ENCODE results near the gene PCNX3. TPM values are rescaled to one million over a fixed set of nuclear protein-coding genes. Genes with fewer than 3 reads are reported as not detected.

The PCNX3 gene
- total and polyA plus RNA-seq, 2 donors (not counting 1 experiment from before 2014, with no cell fraction given), result 8.0 to 14.7 TPM

GRCh38 chr11:65622011-65622410, 6.4 kb downstream of the PCNX3 start:
- Histone ChIP-seq H3K27ac (ENCODE audit: insufficient read depth, low read length) (no peak overlapping the region), H3K4me3 (replicated peaks in 1 of 4; ENCODE audit: control extremely low read depth in 1 of 4, insufficient read depth in 1 of 4, low read depth in 3 of 4, low read length in 4 of 4) (no peak overlapping the region), H3K4me2 (ENCODE audit: extremely low read depth, insufficient read depth, low read length) (no peak overlapping the region), H3K79me2 (ENCODE audit: control insufficient read depth, insufficient read depth, low read length) (peaks cover 11% of the 10 kb centered on the region), H3K4me1 (ENCODE audit: control insufficient read depth, extremely low read depth, insufficient read depth, low read length) (peaks cover under 1% of the 10 kb centered on the region), H4K20me1 (ENCODE audit: control insufficient read depth, extremely low read depth, insufficient read depth, low read length) (no peaks in the 10 kb centered on the region), H2AFZ (ENCODE audit: low read length) (no peak overlapping the region), H3K9ac (ENCODE audit: insufficient read depth, low read length) (no peak overlapping the region), H3K9me3 (ENCODE audit: control insufficient read depth, insufficient read depth, low read depth, low read length) (no peaks in the 10 kb centered on the region), H3K27me3 (ENCODE audit: control insufficient read depth, insufficient read depth, low read length) (no peaks in the 10 kb centered on the region), H3K36me3 (ENCODE audit: control insufficient read depth, insufficient read depth, low read length) (peaks cover 48% of the 10 kb centered on the region)
- DNase-seq (ENCODE audit: low read depth in 2 of 2), result no peak
- TF ChIP-seq EZH2 (IDR thresholded peaks at IDR 0.05; ENCODE audit: low read length, missing control alignments), result no peak
- no peak for TF ChIP-seq CTCF (conservative IDR thresholded peaks at IDR 0.05 in 1 of 2, IDR thresholded peaks at IDR 0.05 in 1 of 2; ENCODE audit: low read depth in 1 of 2, low read length in 2 of 2)

- DNase-seq (ENCODE audit: low read depth in 2 of 2), result no peak
- Histone ChIP-seq H3K9ac (ENCODE audit: insufficient read depth, low read length) (no peak overlapping the region), H3K4me2 (ENCODE audit: extremely low read depth, insufficient read depth, low read length) (no peak overlapping the region), H3K9me3 (ENCODE audit: control insufficient read depth, insufficient read depth, low read depth, low read length) (no peaks in the 10 kb centered on the region), H3K27me3 (ENCODE audit: control insufficient read depth, insufficient read depth, low read length) (no peaks in the 10 kb centered on the region), H3K4me3 (replicated peaks in 1 of 4; ENCODE audit: control extremely low read depth in 1 of 4, insufficient read depth in 1 of 4, low read depth in 3 of 4, low read length in 4 of 4) (no peak overlapping the region), H3K4me1 (ENCODE audit: control insufficient read depth, extremely low read depth, insufficient read depth, low read length) (no peaks in the 10 kb centered on the region), H3K79me2 (ENCODE audit: control insufficient read depth, insufficient read depth, low read length) (peaks cover 2% of the 10 kb centered on the region), H4K20me1 (ENCODE audit: control insufficient read depth, extremely low read depth, insufficient read depth, low read length) (no peaks in the 10 kb centered on the region), H3K36me3 (ENCODE audit: control insufficient read depth, insufficient read depth, low read length) (peaks cover 45% of the 10 kb centered on the region), H3K27ac (ENCODE audit: insufficient read depth, low read length) (no peak overlapping the region), H2AFZ (ENCODE audit: low read length) (no peak overlapping the region)
- no peak for TF ChIP-seq EZH2 (IDR thresholded peaks at IDR 0.05; ENCODE audit: low read length, missing control alignments)
- TF ChIP-seq CTCF (conservative IDR thresholded peaks at IDR 0.05 in 1 of 2, IDR thresholded peaks at IDR 0.05 in 1 of 2; ENCODE audit: low read depth in 1 of 2, low read length in 2 of 2), result no peak
Observed at GRCh38 chr11:65623177-65623576, 7.6 kb downstream of the PCNX3 start.

GRCh38 chr11:65623852-65624616, 8.5 kb downstream of the PCNX3 start:
- no peak overlapping the region for H3K27ac ChIP-seq (ENCODE audit: insufficient read depth, low read length)
- H3K9me3 ChIP-seq (ENCODE audit: control insufficient read depth, insufficient read depth, low read depth, low read length), result no peaks in the 10 kb centered on the region
- no peak overlapping the region for H3K4me2 ChIP-seq (ENCODE audit: extremely low read depth, insufficient read depth, low read length)
- H3K9ac ChIP-seq (ENCODE audit: insufficient read depth, low read length), result no peak overlapping the region
- no peak overlapping the region for H2AFZ ChIP-seq (ENCODE audit: low read length)
- no peak for DNase-seq (ENCODE audit: low read depth in 2 of 2)
- TF ChIP-seq CTCF (conservative IDR thresholded peaks at IDR 0.05 in 1 of 2, IDR thresholded peaks at IDR 0.05 in 1 of 2; ENCODE audit: low read depth in 1 of 2, low read length in 2 of 2) (no peak), EZH2 (IDR thresholded peaks at IDR 0.05; ENCODE audit: low read length, missing control alignments) (no peak)
- no peaks in the 10 kb centered on the region for H3K4me1 ChIP-seq (ENCODE audit: control insufficient read depth, extremely low read depth, insufficient read depth, low read length)
- peaks cover 1% of the 10 kb centered on the region for H3K79me2 ChIP-seq (ENCODE audit: control insufficient read depth, insufficient read depth, low read length)
- H3K27me3 ChIP-seq (ENCODE audit: control insufficient read depth, insufficient read depth, low read length), result no peaks in the 10 kb centered on the region
- H3K36me3 ChIP-seq (ENCODE audit: control insufficient read depth, insufficient read depth, low read length), result peaks cover 38% of the 10 kb centered on the region
- H4K20me1 ChIP-seq (ENCODE audit: control insufficient read depth, extremely low read depth, insufficient read depth, low read length), result no peaks in the 10 kb centered on the region
- no peak overlapping the region for H3K4me3 ChIP-seq (replicated peaks in 1 of 4; ENCODE audit: control extremely low read depth in 1 of 4, insufficient read depth in 1 of 4, low read depth in 3 of 4, low read length in 4 of 4)
